Keratinocyte (primary cell): ENCODE measurements around the gene HDAC7.

Experiments
- CTCF ChIP-seq, 3 experiments: IDR thresholded peaks in 1 of 3; conservative IDR thresholded peaks in 1 of 3; optimal IDR thresholded peaks in 1 of 3; 2 replicates in 2 of 3; 3 replicates in 1 of 3; pipeline versions ENCODE3 to v1.5.1; 2011; ENCODE audit warnings: low read length in 3 of 3, mild to moderate bottlenecking in 3 of 3, moderate library complexity in 2 of 3, control low read depth in 1 of 3, inconsistent platforms in 1 of 3; ENCODE audit not compliant: insufficient read depth in 2 of 3; ENCODE audit errors: extremely low read depth in 1 of 3
- EZH2 ChIP-seq: IDR thresholded peaks from one replicate; pipeline ENCODE4 v1.6.1; 2012; ENCODE audit warnings: inconsistent platforms, mild to moderate bottlenecking, low read length, moderate library complexity

GRCh38 chr12:47781479-47782371, 38.0 kb downstream of the HDAC7 start:
- no peak for TF ChIP-seq EZH2
- TF ChIP-seq CTCF (optimal IDR thresholded peaks at IDR 0.05 in 1 of 3, IDR thresholded peaks at IDR 0.05 in 1 of 3, conservative IDR thresholded peaks at IDR 0.05 in 1 of 3; ENCODE audit: extremely low read depth in 1 of 3, insufficient read depth in 2 of 3, low read length in 3 of 3) = no peak
